Measurements from ENCODE around the gene CCDC85B.
A peak's percentile ranks its signal among the peaks of the same experiment; 100 is the strongest.

The CCDC85B gene

GRCh38 chr11:65857853-65858680 is 32.4 kb upstream of the CCDC85B start, which contains the start of gene CFL1:
CFL1 (minus strand) TSS chr11:65858180; CDS start chr11:65858099, 81 bp downstream.
- peak; percentile 98 for DNase-seq

DNA sequence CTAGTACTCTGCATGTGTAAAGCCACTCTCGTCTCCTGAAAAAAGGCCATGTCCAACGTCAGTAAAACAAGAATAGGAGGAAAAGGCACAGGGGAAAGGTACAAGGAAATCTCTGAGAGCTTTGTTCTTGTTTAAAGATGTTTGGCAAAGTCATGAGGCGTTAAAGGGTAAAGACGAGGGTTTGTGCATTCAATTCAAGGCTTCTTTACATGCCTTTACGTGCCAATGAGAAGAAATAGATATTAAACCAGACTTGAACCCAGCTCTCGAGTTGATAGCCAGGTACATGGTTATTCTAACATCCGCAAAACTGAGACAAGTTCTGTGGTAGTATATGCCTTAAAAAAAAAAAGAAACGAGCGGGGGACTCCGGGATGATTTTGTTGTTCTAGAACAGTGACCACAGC is 31.8 kb upstream of the CCDC85B start:
- DNase-seq: no peak

DNA sequence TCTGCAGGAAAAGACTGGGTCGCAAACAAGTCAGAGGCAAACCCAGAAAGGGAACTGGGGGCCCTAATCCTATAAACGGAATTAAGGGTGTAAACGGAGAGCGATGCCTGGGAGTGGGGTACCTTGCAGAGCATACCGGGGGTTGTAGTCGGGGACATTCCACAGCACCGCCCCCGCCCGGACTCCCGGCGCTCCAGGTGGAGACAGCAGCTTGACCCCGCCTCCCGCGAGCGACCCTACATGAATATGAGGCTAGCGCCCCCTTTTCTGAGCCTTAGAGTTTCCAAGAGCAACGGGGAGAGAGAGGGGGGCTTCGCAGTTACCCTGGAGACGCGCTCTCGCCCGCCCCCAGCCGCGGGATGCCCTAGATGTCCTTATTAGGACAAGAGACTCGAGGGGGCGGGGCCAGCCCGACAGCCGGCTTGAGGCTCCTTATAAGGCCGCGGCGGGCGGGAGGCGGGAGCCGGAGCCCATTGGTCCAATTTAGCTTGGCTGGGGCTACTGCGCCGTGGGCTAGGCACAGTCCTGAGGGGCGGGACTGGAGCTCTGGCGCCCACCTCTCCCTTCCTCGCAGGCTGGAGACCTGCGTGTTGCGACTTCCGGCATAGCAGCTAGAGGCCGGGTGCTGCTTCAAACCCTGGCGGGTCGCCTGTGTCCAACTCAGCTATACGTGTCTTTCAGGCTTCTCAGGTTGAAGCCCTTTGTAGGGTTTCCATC is 31.2 kb upstream of the CCDC85B start:
- DNase-seq: peak; percentile 100

DNA sequence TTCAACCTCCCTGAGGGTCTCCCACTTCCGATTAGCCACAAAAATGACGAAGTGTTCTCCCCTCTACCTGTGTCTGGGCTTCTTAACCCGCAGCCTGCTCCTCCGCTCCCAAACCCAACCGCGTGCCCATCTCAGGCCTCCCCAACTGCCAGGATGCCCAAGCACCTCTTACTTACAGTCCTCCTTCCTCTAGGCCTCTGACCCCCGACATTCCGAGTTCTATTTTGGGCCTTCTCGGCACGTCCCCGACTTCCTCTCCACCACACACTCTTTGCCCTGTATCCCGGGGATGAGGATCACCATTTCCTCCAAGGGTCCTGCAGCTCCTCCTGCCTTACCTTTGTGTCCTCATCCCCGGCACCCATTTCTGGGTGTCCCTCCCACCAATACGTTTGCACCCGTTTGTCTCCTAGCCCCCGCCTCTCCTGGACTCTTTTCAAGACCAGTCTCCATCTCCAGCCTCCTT is 30.6 kb upstream of the CCDC85B start:
- DNase-seq: no peak

DNA sequence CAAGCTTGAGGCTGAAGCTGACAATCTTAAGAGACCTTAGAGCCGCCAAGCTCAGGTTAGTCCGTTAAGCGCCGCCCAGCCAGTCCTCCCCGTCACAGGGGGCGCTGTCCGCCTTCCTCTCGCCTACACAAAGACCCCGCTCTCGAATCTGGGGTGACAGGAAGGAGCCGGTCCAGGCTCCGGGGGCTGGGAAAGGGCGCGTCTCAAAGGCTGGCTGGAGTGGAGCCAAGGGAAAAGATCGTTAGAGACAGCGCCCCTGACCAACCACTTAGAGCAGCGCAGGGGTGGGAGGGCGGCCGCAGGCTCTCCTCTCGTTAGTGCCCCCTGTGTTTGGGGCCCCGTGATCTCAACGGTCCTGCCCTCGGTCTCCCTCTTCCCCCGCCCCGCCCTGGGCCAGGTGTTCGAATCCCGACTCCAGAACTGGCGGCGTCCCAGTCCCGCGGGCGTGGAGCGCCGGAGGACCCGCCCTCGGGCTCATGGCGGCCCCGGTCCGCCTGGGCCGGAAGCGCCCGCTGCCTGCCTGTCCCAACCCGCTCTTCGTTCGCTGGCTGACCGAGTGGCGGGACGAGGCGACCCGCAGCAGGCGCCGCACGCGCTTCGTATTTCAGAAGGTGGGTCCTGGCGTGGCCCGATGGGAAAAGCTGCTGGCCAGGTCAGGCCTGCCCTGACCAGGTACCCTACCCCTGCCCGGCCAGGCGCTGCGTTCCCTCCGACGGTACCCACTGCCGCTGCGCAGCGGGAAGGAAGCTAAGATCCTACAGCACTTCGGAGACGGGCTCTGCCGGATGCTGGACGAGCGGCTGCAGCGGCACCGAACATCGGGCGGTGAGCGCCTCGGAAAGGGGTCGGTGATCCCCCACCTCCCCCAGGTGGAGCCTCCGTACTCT is 30.0 kb upstream of the CCDC85B start, which contains the start of gene MUS81:
MUS81 (plus strand) TSS at position 156 of the 887 bp plus-strand sequence; CDS start at position 477, 321 bp downstream.
- peak; percentile 99 for DNase-seq

DNA sequence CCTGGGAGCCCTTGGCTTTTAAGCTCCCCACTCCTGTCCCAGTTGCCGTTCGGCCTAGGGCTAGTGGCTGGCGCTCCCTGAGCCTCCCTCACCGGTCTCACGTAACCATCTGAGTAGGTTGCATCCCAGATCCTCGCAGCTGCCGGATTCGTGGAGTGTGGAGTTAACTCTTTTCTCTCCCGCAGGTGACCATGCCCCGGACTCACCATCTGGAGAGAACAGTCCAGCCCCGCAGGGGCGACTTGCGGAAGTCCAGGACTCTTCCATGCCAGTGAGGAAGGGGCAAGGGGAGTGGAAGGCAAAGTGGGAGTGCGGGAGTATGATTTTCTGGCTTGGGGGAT is 29.3 kb upstream of the CCDC85B start:
- DNase-seq: no peak

GRCh38 chr11:65861533-65862183 is 28.8 kb upstream of the CCDC85B start:
- peak; percentile 2 for DNase-seq

DNA sequence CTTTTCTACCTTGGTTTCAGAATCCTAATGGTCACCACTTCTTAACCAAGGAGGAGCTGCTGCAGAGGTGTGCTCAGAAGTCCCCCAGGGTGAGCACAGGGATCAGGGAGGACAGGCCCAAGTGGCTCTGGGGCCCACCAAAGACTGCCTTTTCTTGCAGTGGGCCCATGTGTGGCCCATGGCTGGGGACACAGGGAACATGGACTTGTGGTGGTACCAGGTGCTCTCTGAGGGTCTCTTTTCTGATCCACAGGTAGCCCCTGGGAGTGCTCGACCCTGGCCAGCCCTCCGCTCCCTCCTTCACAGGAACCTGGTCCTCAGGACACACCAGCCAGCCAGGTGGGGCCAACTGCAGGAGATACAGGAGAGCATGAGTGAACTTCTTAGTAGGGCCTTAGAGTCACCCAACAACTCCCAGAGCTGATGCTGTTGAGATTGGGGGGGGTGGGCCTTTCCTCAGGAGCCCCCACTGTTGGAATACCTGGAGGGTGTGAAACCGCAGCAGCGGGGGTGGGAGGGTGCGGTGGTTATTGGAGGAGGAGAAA is 28.2 kb upstream of the CCDC85B start:
- DNase-seq: peak; percentile 1

DNA sequence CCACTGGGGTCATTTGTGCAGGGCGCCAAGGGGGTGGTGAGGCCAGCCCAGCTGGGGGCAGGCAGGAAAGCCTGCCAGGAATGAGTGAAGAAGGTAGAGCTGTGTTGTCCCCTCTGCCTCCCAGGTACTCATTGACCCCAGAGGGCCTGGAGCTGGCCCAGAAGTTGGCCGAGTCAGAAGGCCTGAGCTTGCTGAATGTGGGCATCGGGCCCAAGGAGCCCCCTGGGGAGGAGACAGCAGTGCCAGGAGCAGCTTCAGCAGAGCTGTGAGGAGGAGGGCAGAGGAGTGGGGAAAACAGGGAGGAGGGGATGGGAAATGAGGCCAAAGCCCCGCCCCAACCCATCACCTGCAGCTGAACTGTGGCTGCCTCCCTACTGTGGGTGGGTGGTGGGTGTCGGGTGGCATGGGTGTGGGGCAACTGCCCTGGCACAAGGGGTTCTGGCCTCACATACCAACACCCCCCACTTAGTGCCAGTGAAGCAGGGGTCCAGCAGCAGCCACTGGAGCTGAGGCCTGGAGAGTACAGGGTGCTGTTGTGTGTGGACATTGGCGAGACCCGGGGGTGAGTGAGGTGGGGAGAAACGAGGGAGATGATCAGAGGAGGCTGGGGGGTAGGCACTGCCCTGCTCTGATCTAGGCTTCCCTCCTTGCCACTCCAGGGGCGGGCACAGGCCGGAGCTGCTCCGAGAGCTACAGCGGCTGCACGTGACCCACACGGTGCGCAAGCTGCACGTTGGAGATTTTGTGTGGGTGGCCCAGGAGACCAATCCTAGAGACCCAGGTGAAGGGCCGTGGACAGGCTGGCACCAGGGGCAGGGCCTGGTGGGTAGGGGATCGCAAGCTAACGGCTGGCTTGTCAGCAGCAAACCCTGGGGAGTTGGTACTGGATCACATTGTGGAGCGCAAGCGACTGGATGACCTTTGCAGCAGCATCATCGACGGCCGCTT is 27.3 kb upstream of the CCDC85B start:
- DNase-seq: peak; percentile 1

DNA sequence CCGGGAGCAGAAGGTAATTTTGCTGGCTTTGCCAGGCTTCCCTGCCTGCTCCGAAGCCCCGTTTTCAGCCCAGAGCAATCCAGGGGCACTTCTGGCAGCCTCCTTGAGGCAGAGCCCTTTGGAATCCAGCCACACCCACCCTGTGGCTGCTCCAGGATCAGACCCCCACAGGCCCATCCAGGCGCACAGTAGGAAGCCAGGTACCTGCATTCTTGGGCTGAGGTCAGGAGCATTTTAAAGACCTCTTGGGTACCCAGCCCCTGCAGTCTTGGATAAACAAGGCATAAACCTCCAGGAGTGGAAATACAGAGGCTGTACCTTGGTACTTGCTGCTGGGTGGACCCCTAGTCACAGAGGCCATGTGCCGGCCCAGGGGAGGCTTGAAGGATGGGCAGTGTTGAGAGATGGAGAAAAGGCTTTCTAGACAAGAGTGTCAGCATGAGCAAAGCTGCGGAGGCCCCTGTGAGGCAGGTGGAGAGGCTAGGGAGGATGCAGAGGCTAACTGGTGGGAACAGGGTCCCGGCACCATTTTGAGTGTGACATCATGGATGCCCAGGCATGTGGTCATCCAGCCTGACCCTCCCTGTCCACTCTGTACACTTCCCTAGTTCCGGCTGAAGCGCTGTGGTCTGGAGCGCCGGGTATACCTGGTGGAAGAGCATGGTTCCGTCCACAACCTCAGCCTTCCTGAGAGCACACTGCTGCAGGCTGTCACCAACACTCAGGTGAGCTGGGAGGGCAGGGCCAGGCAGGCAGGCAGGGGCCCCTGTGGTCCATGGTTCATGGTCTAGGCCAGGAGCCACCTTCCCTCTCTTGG is 26.4 kb upstream of the CCDC85B start:
- DNase-seq: peak; percentile 2

GRCh38 chr11:65864706-65865471 is 25.6 kb upstream of the CCDC85B start:
- no peak for DNase-seq

- no peak for DNase-seq
Measured at GRCh38 chr11:65865550-65866172, 24.8 kb upstream of the CCDC85B start.

DNA sequence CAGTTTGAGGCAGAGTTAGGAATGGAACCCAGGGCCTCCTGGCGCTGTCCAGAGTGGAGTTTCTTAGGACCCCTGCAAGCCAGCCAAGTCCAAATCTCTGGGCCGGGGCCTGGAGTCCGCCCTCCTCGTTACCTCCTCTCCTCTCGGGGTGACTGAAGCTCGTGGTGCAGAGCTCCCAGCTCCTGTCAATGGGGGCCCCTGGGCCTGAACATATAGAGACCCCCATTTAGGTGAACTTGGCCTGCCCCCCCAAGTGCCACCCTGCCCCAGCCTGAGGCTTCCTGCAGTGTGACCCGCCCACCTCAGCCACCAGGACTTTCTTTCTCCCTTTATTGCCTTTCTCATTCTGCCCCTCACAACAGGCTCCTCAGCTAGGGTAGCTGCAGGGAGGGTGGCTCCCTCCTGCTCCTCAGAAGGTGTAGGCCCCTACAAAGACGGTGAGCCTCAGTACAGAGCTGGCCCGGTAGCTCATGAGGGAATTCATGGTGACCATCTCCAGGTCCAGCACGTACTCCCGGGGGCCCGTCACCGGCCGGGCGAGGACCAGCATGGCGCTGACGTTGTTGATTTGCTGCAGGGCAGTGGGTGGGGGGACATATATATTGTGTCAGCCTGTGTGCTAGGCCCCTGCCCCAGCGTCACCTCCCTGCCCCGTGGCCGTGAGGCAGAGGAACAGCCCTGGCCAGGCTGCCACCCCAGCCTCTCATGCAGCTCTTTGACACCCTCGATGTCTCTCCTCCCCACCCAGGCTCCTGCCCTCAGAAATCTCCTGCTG is 23.8 kb upstream of the CCDC85B start:
- DNase-seq: no peak

GRCh38 chr11:65867284-65868071 is 23.0 kb upstream of the CCDC85B start:
- no peak for DNase-seq

- DNase-seq: no peak
Measured at GRCh38 chr11:65868076-65868667, 22.3 kb upstream of the CCDC85B start.

DNA sequence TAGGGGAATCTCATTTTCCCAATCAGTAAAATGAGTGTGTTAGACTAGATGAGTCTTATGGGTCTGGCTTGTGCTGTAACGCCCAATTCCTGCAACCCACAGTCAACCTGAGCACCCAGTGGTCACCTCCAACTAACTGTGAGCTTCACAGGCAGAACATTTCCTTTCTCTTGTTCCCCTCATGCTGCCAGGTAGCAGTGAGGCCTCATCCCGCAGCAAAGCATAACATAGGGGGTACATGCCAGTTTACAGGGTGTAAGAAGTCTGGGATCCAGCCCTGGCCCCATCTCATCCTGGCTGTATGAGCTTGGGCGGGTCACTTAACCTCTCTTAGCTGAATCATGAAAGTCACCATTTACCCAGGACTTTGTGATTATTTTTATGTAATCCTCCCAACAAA is 21.6 kb upstream of the CCDC85B start:
- no peak for DNase-seq

All from EL (cell line).